ENCODE data around the gene KRTAP5-6.
"Not testable (repeated sequence)": the region's sequence is repeated elsewhere in the genome, so short reads cannot be mapped to it uniquely, and the experiment has no call there.

- not testable (repeated sequence) for TF ChIP-seq CTCF, POLR2AphosphoS5 (IDR thresholded peaks at IDR 0.05)
Measured at GRCh38 chr11:1661454-1662269, 35.3 kb upstream of the KRTAP5-6 start.

Data from prostate gland (tissue), 2 donors.